H1 (cell line): ENCODE data around the gene PARK7. TPM values are rescaled to one million over a fixed set of nuclear protein-coding genes. Genes with fewer than 3 reads are reported as not detected.

Source experiments
- CTCF ChIA-PET: fragments of 300-600 bp; sonication (Branson Sonifier 250); formaldehyde crosslinking; loops from one replicate; lab custom pipeline; 2021; ENCODE audit not compliant: partially characterized antibody; lab: Charles Lee
- POLR2A ChIA-PET: fragments of 300-600 bp; sonication (Branson Sonifier 250); formaldehyde crosslinking; loops from one replicate; lab custom pipeline; 2021; ENCODE audit warnings: inconsistent platforms; ENCODE audit not compliant: partially characterized antibody; lab: Charles Lee
- DNase-seq, 2 experiments: peaks; one replicate each; pipeline versions ENCODE4 v3.0.0 to v3.0.0-alpha.2; 2010 to 2022; ENCODE audit warnings: low spot score in 2 of 2, low read depth in 1 of 2, mixed read lengths in 1 of 2
- FAIRE-seq: peaks from 2 replicates; lab custom pipeline; 2011; peaks lifted over from hg19 to GRCh38; lab: Jason Lieb, UNC
- H2AFZ ChIP-seq: 2 replicates; pipeline ENCODE4 v1.8.1; 2012; ENCODE audit warnings: low read length, inconsistent platforms
- H2AK5ac ChIP-seq: 2 replicates; pipeline ENCODE4 v1.6.1; 2013; ENCODE audit warnings: low read depth, low read length
- H2BK120ac ChIP-seq: replicated peaks from 2 replicates; pipeline ENCODE3; 2013; ENCODE audit warnings: low read depth, low read length, inconsistent platforms
- H2BK12ac ChIP-seq: 2 replicates; pipeline ENCODE4 v1.6.1; 2013; ENCODE audit warnings: low read depth, low read length
- H2BK15ac ChIP-seq: 2 replicates; pipeline ENCODE4 v1.6.1; 2013; ENCODE audit warnings: low read length
- H2BK20ac ChIP-seq: 2 replicates; pipeline ENCODE4 v1.6.1; 2013; ENCODE audit warnings: low read length
- H2BK5ac ChIP-seq: 2 replicates; pipeline ENCODE4 v1.6.1; 2013; ENCODE audit warnings: low read depth, low read length
- H3K14ac ChIP-seq: 2 replicates; pipeline ENCODE4 v1.6.1; 2013; ENCODE audit warnings: inconsistent platforms; ENCODE audit not compliant: insufficient read length
- H3K18ac ChIP-seq: 2 replicates; pipeline ENCODE4 v1.6.1; 2013; ENCODE audit warnings: low read length; ENCODE audit errors: extremely low read depth
- H3K23ac ChIP-seq: 2 replicates; pipeline ENCODE4 v1.6.1; 2013; ENCODE audit warnings: inconsistent platforms; ENCODE audit not compliant: insufficient read length
- H3K23me2 ChIP-seq: 2 replicates; pipeline ENCODE4 v1.6.1; 2013; ENCODE audit warnings: low read depth, low read length
- H3K27ac ChIP-seq: 2 replicates; pipeline ENCODE4 v1.6.1; 2011; ENCODE audit warnings: low read depth, low read length, inconsistent platforms
- H3K27me3 ChIP-seq, 4 experiments: replicated peaks in 1 of 4; 1 replicate in 1 of 4; 2 replicates in 3 of 4; pipeline versions ENCODE4 v1.6.1 to v1.8.1; 2011 to 2013; ENCODE audit warnings: low read length in 3 of 4, mild to moderate bottlenecking in 3 of 4, inconsistent platforms in 2 of 4, mixed read lengths in 2 of 4, moderate library complexity in 1 of 4; ENCODE audit not compliant: control insufficient read depth in 3 of 4, insufficient read depth in 3 of 4; ENCODE audit errors: extremely low read depth in 1 of 4
- H3K36me3 ChIP-seq, 4 experiments: 2 replicates each; pipeline versions ENCODE4 v1.6.1 to v1.8.1; 2011 to 2013; ENCODE audit warnings: mild to moderate bottlenecking in 4 of 4, low read length in 3 of 4, moderate library complexity in 2 of 4, control low read depth in 1 of 4, inconsistent platforms in 1 of 4; ENCODE audit not compliant: insufficient read depth in 4 of 4, control insufficient read depth in 2 of 4
- H3K4ac ChIP-seq: replicated peaks from 2 replicates; pipeline ENCODE3; 2013; ENCODE audit warnings: low read length, low read depth, mixed read lengths, inconsistent platforms; ENCODE audit not compliant: insufficient read length
- H3K4me1 ChIP-seq, 4 experiments: replicated peaks in 1 of 4; 1 replicate in 1 of 4; 2 replicates in 3 of 4; pipeline versions ENCODE4 v1.6.1 to v1.8.1; 2011 to 2013; ENCODE audit warnings: low read length in 3 of 4, inconsistent platforms in 2 of 4, mixed read lengths in 1 of 4; ENCODE audit not compliant: insufficient read depth in 4 of 4, control insufficient read depth in 3 of 4
- H3K4me2 ChIP-seq, 2 experiments: 2 replicates each; pipeline versions ENCODE4 v1.6.1 to v1.8.1; 2011 to 2013; ENCODE audit warnings: low read depth in 2 of 2, low read length in 2 of 2, control low read depth in 1 of 2, inconsistent platforms in 1 of 2, mild to moderate bottlenecking in 1 of 2; ENCODE audit not compliant: insufficient read depth in 1 of 2
- H3K4me3 ChIP-seq, 4 experiments: fragments of 200-600, 300-600 bp in 1 of 4; sonication (generic), shearing (Covaris generic), sonication (Bioruptor Twin) in 1 of 4; 2 replicates each; pipeline versions ENCODE4 v1.5.1 to v1.8.1; 2011 to 2016; ENCODE audit warnings: low read length in 4 of 4, low read depth in 3 of 4, control low read depth in 2 of 4, inconsistent platforms in 2 of 4, mild to moderate bottlenecking in 2 of 4, mixed read lengths in 1 of 4, moderate library complexity in 1 of 4; ENCODE audit not compliant: insufficient read depth in 2 of 4; ENCODE audit errors: extremely low read depth in 1 of 4
- H3K56ac ChIP-seq: replicated peaks from 2 replicates; pipeline ENCODE3; 2013; ENCODE audit warnings: low read depth, mild to moderate bottlenecking, mixed read lengths, low read length, inconsistent platforms; ENCODE audit not compliant: insufficient read length
- H3K79me1 ChIP-seq: 2 replicates; pipeline ENCODE4 v1.6.1; 2013; ENCODE audit warnings: low read depth, low read length, control low read depth
- H3K79me2 ChIP-seq, 2 experiments: 2 replicates each; pipeline versions ENCODE4 v1.6.1 to v1.8.1; 2012 to 2013; ENCODE audit warnings: low read length in 2 of 2, mild to moderate bottlenecking in 2 of 2, inconsistent platforms in 1 of 2; ENCODE audit not compliant: insufficient read depth in 2 of 2, control insufficient read depth in 1 of 2
- H3K9ac ChIP-seq, 4 experiments: replicated peaks in 1 of 4; 1 replicate in 1 of 4; 2 replicates in 3 of 4; pipeline versions ENCODE4 v1.6.1 to v1.8.1; 2011 to 2013; ENCODE audit warnings: low read depth in 3 of 4, low read length in 3 of 4, control low read depth in 2 of 4, mild to moderate bottlenecking in 2 of 4, moderate library complexity in 2 of 4, inconsistent platforms in 1 of 4; ENCODE audit errors: extremely low read depth in 1 of 4
- H3K9me3 ChIP-seq, 2 experiments: 2 replicates each; pipeline versions ENCODE4 v1.6.1 to v1.8.1; 2012 to 2013; ENCODE audit warnings: mild to moderate bottlenecking in 2 of 2, moderate library complexity in 2 of 2, control low read depth in 1 of 2, inconsistent platforms in 1 of 2, low read depth in 1 of 2, low read length in 1 of 2, mixed read lengths in 1 of 2; ENCODE audit not compliant: insufficient read depth in 2 of 2
- H4K20me1 ChIP-seq, 2 experiments: replicated peaks in 1 of 2; 2 replicates each; pipeline versions ENCODE3 to v1.8.1; 2011 to 2013; ENCODE audit warnings: inconsistent platforms in 2 of 2, low read length in 2 of 2, mild to moderate bottlenecking in 1 of 2; ENCODE audit not compliant: insufficient read depth in 2 of 2, control insufficient read depth in 1 of 2
- H4K5ac ChIP-seq: 2 replicates; pipeline ENCODE4 v1.6.1; 2013; ENCODE audit warnings: low read length, low read depth, mixed read lengths, inconsistent platforms; ENCODE audit not compliant: insufficient read length
- H4K8ac ChIP-seq: 2 replicates; pipeline ENCODE4 v1.8.0; 2013; ENCODE audit warnings: mild to moderate bottlenecking, moderate library complexity, low read length, inconsistent platforms; ENCODE audit not compliant: insufficient read depth; ENCODE audit errors: extremely low read depth
- H4K91ac ChIP-seq: replicated peaks from 2 replicates; pipeline ENCODE3; 2013; ENCODE audit warnings: low read length, mixed read lengths, inconsistent platforms; ENCODE audit not compliant: insufficient read length
- CBX8 ChIP-seq: fragments of 300-800, 300-1000 bp; sonication (generic); IDR thresholded peaks from 2 replicates; pipeline ENCODE4 v1.7.1; 2016; ENCODE audit warnings: low read depth, low read length, borderline replicate concordance
- HDAC6 ChIP-seq: IDR thresholded peaks from one replicate; pipeline ENCODE4 v1.7.1; 2012; ENCODE audit warnings: low read depth, mild to moderate bottlenecking, inconsistent platforms, low read length, moderate library complexity
- WGBS, 2 experiments: shearing (Covaris generic) in 1 of 2; methylation state at CpG; one replicate each; pipeline versions ENCODE4 v1.1.6 to v1.1.7; 2013 to 2015; ENCODE audit warnings: low lambda C conversion rate in 2 of 2, mixed read lengths in 2 of 2, inconsistent platforms in 1 of 2, low coverage in 1 of 2, missing lambda C conversion rate in 1 of 2; ENCODE audit not compliant: insufficient replicate concordance in 2 of 2, insufficient coverage in 1 of 2, insufficient read length in 1 of 2; ENCODE audit errors: extremely low coverage in 1 of 2, missing lambda C conversion rate in 1 of 2; 5-methylcytosine and 5-hydroxymethylcytosine counted together
- polyA plus RNA-seq, 7 experiments: library from polyadenylated mRNA; depleted of rRNA in 3 of 7; stranded (reverse) in 5 of 7; unstranded in 2 of 7; fragments of >200 nt in 5 of 7; fragments of 200-250 nt in 2 of 7; gene quantifications; 1 replicate in 5 of 7; 2 replicates in 1 of 7; 4 replicates in 1 of 7; pipeline versions ENCODE4 v1.2.1 to v1.2.3, GENCODE V29; 2011 to 2013; ENCODE audit warnings: missing spikeins in 2 of 7, mixed read lengths in 2 of 7
- total RNA-seq: library from RNA; stranded (reverse); fragmentation: NEBNext Ultra II Directional; extraction: Animal tissue kit (Norgen Biotek cat#: 25700); gene quantifications from 2 replicates; pipeline ENCODE4 v1.2.1, GENCODE V29; 2021

The PARK7 gene
- total and polyA plus RNA-seq, 2 of the 8 experiments (the other 6 are each of a cell fraction or from before 2014, with no cell fraction given): 206 to 383 TPM

DNA sequence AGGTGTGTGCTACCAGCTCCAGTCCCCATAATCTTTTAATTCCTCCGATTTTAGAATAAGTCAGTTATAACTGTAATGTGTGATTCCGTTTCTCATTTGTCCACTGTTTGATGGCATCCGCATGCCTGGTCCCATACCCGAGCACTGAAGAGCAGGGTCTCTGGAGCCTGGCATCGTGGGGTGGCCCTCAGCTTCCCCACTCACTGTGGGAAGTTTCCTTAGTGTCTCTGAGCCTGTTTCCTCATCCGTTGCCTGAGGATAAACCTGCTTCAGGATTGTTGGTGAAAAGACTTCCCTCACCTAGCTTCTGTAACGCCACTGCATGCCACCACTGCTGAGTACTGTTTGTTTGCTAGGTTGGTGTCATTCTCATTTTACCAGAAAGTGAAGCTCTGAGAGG lies 19.5 kb downstream of the PARK7 start:
- H2BK120ac ChIP-seq: no peak overlapping the region
- H3K23me2 ChIP-seq: no peaks in the 10 kb centered on the region
- no peak overlapping the region for H3K4me2 ChIP-seq
- no peak for FAIRE-seq
- no peak overlapping the region for H3K56ac ChIP-seq
- H3K79me1 ChIP-seq: peaks cover 6% of the 10 kb centered on the region; the same call in 1 of the 2 replicates
- WGBS, 2 experiments: 91% methylated on average over 7 of the region's 7 CpGs; no CpG with 5 or more reads in 1 of the 2 experiments
- H3K23ac ChIP-seq: no peak overlapping the region
- H2BK12ac ChIP-seq: no peak overlapping the region
- no peak overlapping the region for H3K4ac ChIP-seq
- ChIA-PET POLR2A (interaction anchor here (1.1 to 1.9 kb wide), 2 partner anchors 10 to 18 kb away, joined by 4 read pairs; no protein-coding TSS in a partner anchor), CTCF (interaction anchor here (0.8 to 16.4 kb wide), 11 partner anchors 10 to 370 kb away, joined by 3 to 249 read pairs (median 5); partner anchors contain the start of gene SLC45A1)
- no peak for DNase-seq
- H2BK20ac ChIP-seq: no peak overlapping the region
- H3K9ac ChIP-seq: no peak overlapping the region
- peaks cover 18 to 67% (median 47%) of the 10 kb centered on the region in 4 experiments for H3K36me3 ChIP-seq
- H3K4me3 ChIP-seq: no peak overlapping the region
- H4K5ac ChIP-seq: no peak overlapping the region
- TF ChIP-seq CBX8: no peak
- no peak for TF ChIP-seq HDAC6
- H3K9me3 ChIP-seq: no peaks in the 10 kb centered on the region
- H2BK15ac ChIP-seq: no peak overlapping the region
- H2AK5ac ChIP-seq: no peak overlapping the region
- peaks cover 0 to 3% (median 1%) of the 10 kb centered on the region in 4 experiments; a peak in 1 of 7 replicates for H3K4me1 ChIP-seq
- H3K18ac ChIP-seq: no peak overlapping the region
- no peaks in the 10 kb centered on the region for H3K27me3 ChIP-seq
- no peak overlapping the region for H2AFZ ChIP-seq
- H3K14ac ChIP-seq: no peak overlapping the region
- peaks cover 0 to 12% of the 10 kb centered on the region in 2 experiments; a peak in 1 of 4 replicates for H3K79me2 ChIP-seq
- H4K20me1 ChIP-seq: peaks cover 0 to 1% of the 10 kb centered on the region in 2 experiments
- no peak overlapping the region for H2BK5ac ChIP-seq
- H4K91ac ChIP-seq: no peak overlapping the region
- H4K8ac ChIP-seq: no peak overlapping the region
- H3K27ac ChIP-seq: no peak overlapping the region
